GM21619 (cell line): ENCODE measurements around the gene SNAI3.

Source experiments
- ATAC-seq: cut with Tn5 transposase; IDR thresholded peaks from one replicate; pipeline ENCODE4 v1.9.1; 2021; ENCODE audit not compliant: unreplicated experiment

SNAI3 gene

GRCh38 chr16:88705801-88706228, 19.5 kb upstream of the SNAI3 start:
- ATAC-seq: peak; percentile 5

GRCh38 chr16:88705076-88705684, 18.9 kb upstream of the SNAI3 start:
- ATAC-seq: no peak

GRCh38 chr16:88703486-88704309, 17.4 kb upstream of the SNAI3 start:
- ATAC-seq: no peak

- no peak for ATAC-seq
Observed at GRCh38 chr16:88702371-88703210, 16.3 kb upstream of the SNAI3 start.

GRCh38 chr16:88701581-88702370, 15.5 kb upstream of the SNAI3 start:
- ATAC-seq: no peak

- ATAC-seq: peak; percentile 63
Observed at GRCh38 chr16:88700636-88701482, 14.6 kb upstream of the SNAI3 start.

- ATAC-seq: no peak
Observed at GRCh38 chr16:88700322-88700635, 14.0 kb upstream of the SNAI3 start.

- no peak for ATAC-seq
Observed at GRCh38 chr16:88699180-88699579, 12.9 kb upstream of the SNAI3 start.

- no peak for ATAC-seq
Observed at GRCh38 chr16:88698646-88699045, 12.3 kb upstream of the SNAI3 start.

GRCh38 chr16:88697831-88698615, 11.7 kb upstream of the SNAI3 start:
- ATAC-seq: no peak

GRCh38 chr16:88697116-88697830, 11.0 kb upstream of the SNAI3 start:
- ATAC-seq: no peak

GRCh38 chr16:88696441-88696840, 10.1 kb upstream of the SNAI3 start:
- no peak for ATAC-seq

- ATAC-seq: no peak
Observed at GRCh38 chr16:88695753-88696152, 9.4 kb upstream of the SNAI3 start.

- ATAC-seq: no peak
Observed at GRCh38 chr16:88695218-88695617, 8.9 kb upstream of the SNAI3 start.

- ATAC-seq: no peak
Observed at GRCh38 chr16:88694221-88695087, 8.1 kb upstream of the SNAI3 start.

- no peak for ATAC-seq
Observed at GRCh38 chr16:88693420-88694177, 7.3 kb upstream of the SNAI3 start.

GRCh38 chr16:88692861-88693260, 6.6 kb upstream of the SNAI3 start:
- ATAC-seq: no peak
